Islet of Langerhans (tissue), 1 donor: Measurements from ENCODE around the gene SEC31B.

Source experiments
- FAIRE-seq: peaks from one replicate; lab custom pipeline; 2011; peaks lifted over from hg19 to GRCh38; lab: Jason Lieb, UNC

Gene SEC31B, protein sequence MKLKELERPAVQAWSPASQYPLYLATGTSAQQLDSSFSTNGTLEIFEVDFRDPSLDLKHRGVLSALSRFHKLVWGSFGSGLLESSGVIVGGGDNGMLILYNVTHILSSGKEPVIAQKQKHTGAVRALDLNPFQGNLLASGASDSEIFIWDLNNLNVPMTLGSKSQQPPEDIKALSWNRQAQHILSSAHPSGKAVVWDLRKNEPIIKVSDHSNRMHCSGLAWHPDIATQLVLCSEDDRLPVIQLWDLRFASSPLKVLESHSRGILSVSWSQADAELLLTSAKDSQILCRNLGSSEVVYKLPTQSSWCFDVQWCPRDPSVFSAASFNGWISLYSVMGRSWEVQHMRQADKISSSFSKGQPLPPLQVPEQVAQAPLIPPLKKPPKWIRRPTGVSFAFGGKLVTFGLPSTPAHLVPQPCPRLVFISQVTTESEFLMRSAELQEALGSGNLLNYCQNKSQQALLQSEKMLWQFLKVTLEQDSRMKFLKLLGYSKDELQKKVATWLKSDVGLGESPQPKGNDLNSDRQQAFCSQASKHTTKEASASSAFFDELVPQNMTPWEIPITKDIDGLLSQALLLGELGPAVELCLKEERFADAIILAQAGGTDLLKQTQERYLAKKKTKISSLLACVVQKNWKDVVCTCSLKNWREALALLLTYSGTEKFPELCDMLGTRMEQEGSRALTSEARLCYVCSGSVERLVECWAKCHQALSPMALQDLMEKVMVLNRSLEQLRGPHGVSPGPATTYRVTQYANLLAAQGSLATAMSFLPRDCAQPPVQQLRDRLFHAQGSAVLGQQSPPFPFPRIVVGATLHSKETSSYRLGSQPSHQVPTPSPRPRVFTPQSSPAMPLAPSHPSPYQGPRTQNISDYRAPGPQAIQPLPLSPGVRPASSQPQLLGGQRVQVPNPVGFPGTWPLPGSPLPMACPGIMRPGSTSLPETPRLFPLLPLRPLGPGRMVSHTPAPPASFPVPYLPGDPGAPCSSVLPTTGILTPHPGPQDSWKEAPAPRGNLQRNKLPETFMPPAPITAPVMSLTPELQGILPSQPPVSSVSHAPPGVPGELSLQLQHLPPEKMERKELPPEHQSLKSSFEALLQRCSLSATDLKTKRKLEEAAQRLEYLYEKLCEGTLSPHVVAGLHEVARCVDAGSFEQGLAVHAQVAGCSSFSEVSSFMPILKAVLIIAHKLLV

DNA sequence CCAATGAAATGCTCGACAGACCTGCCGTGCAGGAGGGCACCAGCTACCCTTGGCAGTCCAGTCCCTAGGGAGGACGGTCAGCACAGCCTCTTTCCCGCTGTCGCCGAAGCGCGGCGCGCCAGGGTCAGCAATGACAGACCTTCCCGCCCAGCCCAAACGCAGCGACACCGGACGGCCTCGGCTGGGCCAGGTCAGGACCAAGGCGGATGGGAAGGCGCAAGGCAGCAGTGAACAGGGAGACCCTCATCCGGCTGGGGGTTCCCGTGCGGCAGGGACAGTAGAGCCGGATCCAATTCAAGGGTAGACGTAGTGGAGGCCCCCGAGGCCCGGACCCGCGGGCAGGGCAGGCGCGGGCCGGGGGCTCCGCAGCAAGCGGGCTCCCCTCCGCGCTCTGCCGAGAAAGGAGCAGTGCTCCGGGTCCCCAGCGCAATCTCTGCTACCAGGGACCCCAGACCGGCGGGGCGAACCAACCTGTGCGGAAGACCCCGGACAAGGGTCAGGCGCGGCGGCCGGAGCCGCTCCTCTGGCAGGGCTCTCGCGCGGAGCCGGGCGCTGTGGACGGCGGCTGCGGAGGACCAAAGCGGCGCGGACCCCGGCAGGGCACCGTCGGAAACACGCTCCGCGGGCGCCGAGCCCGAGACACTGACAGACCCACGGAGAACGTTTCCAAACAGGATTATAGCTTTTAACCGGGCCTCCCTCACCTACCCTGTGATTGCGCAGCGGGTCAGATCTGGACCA is at the start of gene SEC31B:
Gene SEC31B, minus strand, starts transcription at position 551 of the 741 bp plus-strand sequence. CDS start 2,909 bp downstream, outside the sequence.
- no peak for FAIRE-seq

DNA sequence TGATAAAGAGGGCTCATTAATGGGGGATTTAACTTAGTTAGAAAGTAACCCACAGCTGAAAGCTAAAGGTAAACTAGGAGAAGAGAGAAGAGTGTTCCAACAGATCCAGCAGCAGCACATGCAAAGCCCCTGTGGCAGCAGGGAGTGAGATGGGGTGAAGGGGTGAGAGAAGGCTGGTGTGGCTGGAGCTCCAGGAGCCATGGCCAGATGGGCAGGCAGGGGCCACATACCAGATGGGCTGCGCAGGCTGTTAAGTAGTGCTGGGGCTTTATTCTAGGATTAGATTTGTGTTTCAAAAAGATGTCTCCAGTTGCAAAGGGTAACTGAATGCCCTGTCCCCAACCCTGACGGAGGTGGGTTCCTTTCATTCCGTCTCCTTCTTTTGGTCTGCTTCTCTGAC is 49.3 kb upstream of the SEC31B start:
- no peak for FAIRE-seq

DNA sequence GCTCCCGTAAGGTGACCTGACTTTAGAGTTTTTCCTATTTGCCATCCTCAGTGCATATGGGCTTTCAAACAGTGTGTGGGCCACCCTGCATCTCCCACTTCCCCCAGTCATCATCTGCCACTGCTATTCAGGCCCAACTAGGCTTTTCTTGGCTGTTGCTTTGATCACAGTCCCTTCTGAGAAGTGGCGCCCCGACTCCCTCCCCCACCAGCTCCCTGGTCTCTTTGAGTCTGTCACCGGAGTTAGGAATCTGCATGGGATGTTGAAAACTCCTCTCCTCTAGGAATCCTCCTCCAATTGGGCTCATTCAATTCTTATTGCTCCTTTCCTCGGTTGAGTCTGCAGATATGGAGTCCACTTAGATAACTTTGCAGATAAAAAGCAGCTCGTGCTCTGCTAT is 48.2 kb upstream of the SEC31B start:
- no peak for FAIRE-seq

DNA sequence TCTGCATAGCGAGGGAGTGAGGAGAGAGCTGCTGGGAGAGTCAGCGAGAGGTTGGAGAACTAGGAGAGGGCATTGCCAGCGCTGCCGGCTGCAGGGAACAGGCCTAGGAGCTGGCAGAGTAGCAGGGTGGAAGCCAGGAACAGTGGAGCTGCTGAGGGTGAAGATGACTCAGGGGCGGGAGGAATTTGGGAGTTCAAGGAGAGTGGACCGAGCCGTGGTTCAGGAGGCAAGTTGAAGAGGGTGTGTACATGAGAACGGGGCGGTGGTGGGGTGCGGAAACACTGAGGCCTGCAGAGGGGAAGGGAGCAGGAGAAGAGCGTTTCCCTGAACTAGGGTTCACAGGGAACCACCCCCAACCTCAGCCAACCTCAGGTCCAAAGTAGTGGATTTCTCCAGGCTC is 47.6 kb upstream of the SEC31B start:
- no peak for FAIRE-seq

DNA sequence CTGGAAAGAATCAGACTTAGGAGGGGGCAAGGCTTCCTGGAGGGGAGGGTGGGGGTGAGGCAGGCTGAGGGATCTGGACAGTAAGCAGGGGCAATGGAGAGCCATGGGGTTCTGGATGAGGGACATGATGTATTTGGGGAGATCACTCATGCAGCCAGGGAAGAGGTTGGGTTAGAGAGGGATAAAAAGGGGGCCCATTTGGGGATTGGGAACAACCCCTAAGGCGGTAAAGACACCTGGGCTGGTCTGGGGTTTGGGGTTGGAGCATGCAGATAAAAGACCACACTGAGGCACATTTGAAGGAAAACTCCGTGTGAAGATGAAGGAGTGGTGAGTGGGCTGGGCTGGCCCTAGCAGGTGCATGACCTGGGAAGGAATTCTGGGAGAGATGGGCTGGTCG is 46.9 kb upstream of the SEC31B start:
- no peak for FAIRE-seq

DNA sequence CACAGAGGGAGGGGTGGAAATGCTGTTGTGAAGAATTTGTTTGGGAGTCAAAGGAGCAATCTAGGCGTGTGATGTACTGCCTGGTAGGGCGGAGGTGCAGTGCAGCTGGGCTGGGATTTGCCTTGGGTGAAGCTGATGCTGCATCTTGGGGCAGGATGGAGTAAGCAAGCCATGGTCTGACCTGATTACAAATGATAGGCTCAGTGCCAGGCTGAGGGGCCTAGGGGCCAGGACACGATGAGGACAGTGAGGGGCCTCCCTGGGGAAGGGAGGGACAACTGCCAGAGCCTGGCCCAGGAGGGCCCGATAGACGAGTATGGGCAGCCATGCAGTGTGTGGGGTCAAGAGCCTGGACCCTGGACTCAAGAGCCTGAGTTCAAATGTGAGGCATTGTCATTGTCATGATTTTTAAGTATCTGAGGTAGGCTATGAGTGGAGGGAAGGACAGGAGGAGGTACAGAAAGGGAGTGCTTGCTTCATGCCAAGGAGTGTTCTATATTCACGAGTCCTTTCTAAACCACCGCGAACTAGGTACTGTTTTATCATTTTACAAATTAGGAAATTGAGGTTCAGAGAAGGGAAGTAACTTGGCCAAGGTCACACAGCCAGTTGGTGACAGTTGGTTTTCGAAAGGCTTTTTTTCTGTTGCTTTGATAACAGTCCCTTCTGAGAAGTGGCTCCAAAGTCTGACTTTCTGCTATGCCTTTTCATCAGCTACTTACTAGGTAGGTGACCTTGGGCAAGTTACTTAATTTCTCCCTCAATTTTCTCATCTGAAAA is 45.7 kb upstream of the SEC31B start:
- FAIRE-seq, result no peak

DNA sequence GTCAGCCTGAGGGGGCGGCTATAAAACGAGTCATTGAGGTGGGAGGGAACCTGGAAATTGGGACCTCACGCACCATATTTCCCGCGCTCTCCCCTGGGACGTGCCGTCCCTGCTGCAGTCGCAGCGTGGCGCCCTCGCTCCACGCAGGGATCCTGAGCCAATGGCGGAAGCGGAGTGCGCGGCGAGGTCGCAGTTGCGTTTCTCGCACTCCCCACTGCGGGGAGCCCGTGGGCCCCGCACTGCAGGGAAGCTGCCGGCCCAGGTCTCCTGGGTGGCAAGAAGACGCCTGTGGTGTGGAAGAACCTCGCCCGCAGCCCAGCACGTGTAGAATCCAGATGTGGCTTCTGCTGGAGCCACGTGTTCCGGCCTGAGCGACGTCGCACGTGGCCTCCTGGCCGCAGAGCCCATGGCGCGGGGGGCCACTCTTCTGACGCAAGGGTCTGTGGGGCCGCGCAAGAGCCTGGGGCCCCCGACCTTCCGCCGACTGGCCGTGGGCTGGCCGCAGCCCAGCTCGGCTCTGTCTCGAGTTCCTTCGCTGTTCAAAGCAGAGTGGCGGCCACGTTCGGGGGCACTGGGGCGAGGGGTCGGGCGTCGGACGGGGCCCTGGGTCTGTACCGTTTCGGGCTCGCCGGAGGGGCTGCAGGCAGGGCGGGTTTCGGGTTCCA is 42.5 kb upstream of the SEC31B start:
- no peak for FAIRE-seq

DNA sequence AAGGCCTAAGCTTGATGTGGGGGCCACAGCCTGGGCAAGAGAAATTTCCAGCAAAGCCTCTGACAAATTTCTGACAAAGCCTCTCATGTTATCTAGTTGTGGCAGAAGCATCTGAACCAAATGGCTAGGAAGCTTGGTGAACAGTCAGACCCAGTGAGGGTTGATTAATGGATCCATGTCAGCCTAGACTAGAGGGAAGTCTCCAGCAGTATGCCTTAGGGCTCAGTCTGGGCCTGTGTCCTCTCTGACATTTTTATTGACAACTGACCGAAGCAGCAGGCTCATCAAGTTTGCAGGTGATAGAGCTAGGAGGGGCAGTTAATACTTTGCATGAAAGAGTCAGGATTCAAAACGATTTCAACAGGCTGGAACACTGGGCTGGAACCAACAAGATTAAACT is 41.3 kb upstream of the SEC31B start:
- FAIRE-seq, result no peak

DNA sequence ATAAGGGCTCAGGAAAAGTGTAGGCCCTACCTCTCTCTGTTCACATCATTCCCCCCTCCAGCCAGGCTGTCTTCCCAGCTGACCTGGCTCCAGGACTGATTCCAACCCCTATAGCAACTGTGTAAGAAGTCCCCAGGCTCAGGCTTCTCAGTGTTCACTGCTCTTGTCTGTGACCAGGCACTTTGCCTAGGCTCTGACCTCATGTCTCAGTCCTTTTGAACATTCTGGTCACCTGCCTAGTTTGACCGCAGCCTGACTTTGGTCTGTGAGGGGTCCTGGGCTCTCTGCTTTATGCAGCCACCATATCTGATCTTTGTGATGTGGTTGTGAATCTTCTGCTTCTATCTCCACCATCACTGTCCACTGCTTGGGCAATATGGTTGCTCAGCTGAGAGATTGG is 40.6 kb upstream of the SEC31B start:
- FAIRE-seq, result no peak

DNA sequence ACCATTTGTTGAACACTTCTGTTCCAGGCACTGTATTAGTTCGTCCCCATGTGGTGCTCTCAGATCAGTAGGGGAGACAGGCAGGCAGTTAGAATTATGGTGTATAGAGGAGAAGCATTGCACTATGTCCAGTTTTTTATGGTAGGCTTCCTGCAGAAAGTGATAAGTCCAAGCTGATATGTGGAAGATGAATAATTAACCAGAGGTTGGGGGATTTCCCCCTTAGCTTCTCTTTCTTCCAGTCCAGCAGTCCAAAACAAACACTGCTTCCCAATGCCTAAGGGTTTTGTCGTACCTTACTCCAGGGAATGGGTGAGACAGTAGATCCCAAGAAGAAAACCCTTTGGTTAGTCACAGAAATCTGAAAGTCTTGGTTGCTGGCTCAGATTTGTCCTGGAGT is 35.2 kb upstream of the SEC31B start:
- no peak for FAIRE-seq

DNA sequence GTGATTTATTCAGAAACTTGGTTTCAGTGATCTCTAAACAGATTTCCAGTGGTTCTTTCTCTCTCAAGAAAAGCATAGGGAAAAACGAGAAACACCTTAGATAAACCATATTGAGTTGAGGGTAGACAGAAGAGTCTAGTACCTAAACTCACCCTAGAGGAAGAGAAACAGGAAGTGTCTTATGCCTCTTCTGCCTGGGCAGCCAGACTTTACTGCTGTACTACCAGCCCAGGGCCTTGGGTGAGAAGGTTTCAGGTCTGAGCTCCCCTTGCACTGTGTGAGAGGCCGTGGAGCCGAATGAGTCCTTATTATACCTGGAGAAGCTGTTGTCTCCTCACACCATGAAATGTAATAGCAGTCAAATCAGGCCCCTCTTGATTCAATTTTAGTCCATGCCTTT is 34.3 kb upstream of the SEC31B start:
- no peak for FAIRE-seq

DNA sequence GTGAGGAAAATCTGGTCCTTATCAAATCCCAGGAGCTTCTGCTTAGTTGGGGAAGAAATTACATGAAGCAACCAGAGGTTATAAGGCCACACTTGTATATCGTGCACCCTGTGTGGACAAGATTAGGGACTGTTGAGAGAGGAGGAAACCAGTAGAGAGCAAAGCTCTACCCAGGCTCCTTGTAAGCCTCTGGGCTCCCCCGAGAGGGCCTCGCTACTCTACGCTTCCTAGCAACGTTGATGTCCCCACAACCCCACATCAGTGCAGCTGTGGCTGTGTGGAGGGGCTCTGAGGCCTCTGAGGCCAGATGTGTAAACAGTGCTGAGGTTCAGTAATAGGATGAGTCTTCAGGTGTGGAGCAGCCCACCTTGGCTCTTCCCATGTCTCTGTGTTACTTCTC is 32.1 kb upstream of the SEC31B start:
- no peak for FAIRE-seq

DNA sequence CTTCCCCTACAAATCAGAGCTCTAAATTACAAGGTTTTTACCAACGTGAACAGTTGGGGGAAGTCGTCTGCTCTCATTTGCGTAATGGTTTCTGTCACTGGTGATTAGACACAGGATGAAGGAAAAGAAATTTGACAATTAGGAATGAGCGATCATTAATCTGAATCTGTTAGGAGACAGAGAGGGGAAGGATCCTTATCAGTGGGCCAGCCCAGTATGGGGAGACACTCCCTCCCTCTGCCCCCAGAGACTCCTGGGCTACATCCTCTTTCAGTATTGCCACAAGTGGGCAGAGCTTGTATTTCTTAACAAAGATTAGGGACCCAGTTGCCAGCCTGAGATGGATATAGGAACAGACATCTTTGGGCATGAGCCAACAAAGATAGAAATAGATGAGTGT is 31.5 kb upstream of the SEC31B start:
- no peak for FAIRE-seq

DNA sequence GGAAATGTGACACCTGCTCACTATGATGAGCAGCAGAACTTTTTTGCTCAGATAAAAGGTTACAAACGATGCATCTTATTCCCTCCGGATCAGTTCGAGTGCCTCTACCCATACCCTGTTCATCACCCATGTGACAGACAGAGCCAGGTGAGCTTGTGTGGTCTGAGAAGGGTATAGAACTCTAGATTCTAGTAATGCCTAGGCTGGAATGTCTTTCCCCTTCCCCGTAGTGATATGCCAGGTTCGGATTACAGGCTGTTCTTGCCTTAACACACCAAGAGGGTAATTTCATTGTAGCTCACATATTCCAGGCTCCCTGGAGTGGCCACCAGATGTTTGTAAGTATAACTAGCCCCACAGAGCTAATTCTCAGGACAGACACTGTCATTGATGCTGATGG is 25.3 kb upstream of the SEC31B start:
- FAIRE-seq, result no peak

DNA sequence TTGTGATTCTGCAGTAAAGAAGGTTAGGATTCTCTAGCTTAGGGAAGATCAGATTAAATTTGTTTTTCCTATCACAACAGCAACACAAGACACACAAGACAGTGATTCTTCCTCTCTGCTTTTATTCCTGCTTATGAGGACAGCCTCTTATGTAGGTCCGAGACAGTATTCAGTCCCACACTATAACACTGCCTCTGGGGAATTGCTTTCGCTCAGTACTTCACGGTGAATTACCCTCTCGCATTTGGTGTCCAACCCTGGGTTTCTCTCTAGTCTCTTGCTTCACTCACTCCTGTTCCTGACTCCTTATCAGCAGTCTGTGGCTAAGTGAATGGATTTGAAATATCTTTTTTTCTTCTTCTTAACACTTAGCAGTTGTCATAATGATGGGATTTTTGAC is 17.8 kb upstream of the SEC31B start:
- FAIRE-seq, result no peak

DNA sequence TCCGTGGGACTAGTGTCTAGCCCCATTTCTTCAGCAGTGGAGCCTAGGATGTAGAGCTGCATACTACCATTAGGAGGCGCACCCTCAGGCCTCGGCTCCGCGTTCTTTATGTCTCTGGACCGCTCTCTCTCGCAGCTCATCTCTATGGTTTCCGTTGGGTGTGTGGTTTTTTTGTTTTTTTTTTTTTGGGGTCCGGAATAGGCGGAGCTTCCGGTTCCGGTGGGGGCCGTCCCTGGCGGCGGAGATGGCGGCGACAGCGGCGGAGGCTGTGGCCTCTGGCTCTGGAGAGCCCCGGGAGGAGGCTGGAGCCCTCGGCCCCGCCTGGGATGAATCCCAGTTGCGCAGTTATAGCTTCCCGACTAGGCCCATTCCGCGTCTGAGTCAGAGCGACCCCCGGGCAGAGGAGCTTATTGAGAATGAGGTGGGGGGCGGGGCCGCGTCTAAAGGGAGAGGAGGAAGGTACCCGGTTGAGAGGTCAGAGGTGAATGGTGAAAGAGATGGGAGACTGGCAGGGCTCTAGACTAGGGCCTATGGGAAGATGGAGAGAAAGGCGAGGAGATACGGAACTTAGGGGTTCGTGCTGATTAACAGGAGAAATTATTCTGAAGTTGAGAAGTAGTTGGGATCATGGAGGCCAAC is 16.2 kb upstream of the SEC31B start, which contains the start of gene HIF1AN:
Gene HIF1AN, plus strand, starts transcription at position 229 of the 639 bp plus-strand sequence. Its CDS starts 16 bp downstream, at position 245.
- peak; percentile 62 for FAIRE-seq

DNA sequence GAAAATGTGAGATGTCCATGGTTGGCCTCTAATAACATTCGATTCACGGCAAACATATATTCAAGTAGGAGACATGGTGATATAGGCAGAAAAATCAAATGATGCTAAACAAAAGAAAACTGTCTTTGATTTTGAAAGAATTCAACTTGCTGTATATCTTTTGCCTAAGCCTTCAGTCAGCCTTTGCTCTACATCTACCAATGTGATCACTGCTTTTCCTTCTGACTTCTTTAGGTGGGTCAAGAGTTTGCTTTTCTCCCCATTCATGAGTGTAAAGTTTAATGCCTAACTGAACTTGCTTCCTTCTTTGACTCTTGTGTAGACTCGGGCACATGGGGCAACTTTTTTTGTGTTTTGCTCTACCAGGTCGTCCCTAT is 15.7 kb upstream of the SEC31B start:
- no peak for FAIRE-seq

DNA sequence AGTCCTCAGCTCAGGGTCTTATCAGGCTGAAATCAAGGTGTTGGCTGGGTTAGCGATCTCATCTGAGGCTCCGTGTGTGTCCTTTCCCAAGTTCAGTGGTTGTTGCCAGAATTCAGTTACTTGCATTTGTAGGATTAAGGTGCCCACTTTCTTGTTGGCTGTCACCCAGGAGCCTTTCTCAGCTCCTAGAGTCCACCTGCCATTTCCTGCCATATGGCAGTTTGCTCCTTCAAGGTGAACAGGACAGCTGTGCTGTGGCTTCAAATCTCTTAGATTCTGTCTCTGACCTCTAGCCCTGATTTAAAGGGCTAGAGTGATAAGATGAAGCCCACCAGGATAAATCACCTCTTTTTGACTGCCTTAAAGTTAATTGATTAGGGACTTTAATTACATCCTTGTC is 15.1 kb upstream of the SEC31B start:
- no peak for FAIRE-seq

DNA sequence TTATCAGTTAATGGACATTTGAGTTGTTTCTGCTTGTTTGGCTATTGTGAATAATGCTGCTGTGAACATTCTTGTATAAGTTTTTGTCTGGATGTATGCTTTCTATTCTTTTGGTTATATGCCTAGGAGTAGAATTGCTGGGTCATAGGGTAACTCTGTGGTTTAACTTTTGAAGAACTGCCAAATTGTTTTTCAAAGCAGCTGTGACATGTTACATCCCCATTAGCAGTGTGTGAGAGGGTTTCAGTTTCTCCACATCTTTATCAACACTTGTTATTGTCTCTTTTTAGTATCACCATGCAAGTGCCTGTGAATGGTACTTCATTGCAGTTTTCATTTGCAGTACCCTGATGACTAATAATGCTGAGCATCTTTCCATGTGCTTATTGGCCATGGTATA is 12.1 kb upstream of the SEC31B start:
- no peak for FAIRE-seq
